Activated CD4-positive, alpha-beta T cell treated with anti-CD3 and anti-CD28 coated beads for 48 hours (primary cell): Measurements from ENCODE around the gene AADAT.
A peak's percentile ranks its signal among the peaks of the same experiment; 100 is the strongest.
"Not testable (repeated sequence)": the region's sequence is repeated elsewhere in the genome, so short reads cannot be mapped to it uniquely, and the experiment has no call there.

Source experiments
- DNase-seq: peaks from one replicate; pipeline ENCODE4 v3.0.0-alpha.2; 2020

Gene AADAT

DNA sequence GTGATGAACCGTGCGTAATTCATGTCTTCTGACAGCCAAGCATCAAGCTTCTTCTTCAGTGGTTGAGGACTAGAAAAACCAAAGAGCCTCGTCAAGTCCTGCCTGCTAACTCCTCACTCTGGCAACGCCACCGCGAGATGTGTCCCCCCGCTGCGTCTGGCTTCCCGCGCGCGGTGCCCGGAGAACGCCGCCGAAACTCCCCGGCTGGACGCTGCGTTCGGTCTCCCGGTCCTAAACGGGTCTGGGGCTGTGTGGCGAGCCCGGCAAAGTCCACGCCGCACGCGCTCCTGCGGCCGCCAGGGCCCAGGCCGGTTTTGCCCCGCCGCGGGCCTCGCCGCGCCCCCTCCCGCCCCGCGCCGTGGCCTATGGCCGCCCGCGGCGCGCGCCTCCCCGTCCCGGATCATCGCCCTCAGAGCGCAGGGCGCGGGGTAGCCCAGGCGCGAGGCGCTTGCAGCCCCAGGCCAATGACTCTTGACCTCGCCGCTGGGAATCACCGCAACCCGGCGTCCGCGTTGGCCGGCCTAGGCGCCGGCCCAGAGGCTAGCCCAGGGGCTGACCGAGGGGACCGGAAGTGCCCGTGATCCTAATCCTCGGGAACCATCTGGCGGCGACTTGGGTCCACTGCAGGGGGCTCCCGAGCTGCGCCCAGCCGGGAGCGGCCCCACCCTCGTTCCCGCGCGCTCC is at the start of gene AADAT:
TSS of gene AADAT (minus strand) at position 289 of the 684 bp plus-strand sequence. CDS start at position 23, 266 bp downstream.
- peak; percentile 35 for DNase-seq

DNA sequence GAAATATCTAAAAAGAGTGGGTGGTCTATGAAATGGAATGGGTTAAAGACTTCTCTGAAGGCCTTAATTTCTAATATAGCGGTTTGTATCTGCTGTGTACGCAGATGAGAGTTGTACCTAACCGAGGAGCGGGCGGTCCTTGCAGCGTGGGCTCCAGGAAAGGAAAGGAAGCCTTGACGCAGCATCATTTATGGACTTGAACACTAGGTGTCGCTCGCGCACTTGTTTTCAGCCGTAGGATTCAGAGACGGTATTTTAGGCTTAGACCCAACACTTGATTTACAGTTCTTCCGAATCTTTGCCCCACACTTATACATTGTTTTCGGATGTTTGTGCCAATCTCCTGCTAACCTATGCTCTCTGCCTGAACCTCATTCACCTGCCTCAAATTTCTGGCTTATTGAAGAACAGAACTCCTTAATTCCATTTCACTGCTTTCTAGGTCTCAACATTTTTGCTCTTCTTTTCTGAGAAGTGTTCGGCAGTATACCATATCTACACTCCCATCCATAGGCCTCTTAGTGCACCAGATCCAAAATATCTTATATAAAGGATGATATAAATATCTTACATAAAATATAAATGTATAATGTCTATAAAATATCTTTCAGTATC is 48.9 kb upstream of the AADAT start:
- DNase-seq, result peak; percentile 81

DNA sequence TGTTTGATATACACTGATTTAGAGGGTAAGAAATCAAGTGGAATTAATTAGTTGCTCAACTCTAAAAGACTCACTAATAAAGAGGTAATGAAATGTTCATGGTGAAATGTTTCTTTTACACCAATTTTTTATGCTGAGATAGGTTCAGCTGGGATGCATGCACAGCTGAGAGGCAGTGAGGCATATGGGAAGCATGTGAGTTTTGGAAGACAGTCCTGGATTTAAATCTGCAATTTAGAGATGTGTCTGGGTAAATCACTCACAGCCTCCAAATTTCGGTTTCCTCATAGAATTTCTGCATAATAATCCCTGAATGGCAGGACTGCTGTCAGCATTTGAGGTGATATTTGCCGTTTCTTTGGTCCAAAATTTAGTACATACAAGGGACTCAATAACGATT is 48.2 kb upstream of the AADAT start:
- DNase-seq, result no peak

DNA sequence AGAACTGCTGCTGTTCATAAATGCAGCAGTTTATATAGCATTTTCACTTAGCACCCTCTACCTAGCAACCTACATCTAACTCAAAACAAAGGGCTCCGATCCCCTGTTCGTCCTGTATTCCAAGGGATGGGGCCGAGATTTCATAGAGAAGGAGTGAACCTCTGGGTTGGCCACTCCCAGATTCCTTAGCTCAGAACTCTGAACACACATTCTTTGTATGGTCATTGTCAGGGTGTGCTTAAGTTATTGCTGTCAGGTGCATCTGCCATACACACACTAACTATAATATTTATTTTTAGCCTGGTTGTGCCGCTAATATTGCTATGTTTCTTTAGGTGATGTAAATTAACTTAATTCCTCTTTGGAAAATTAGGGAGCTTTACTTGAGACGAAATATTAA is 47.7 kb upstream of the AADAT start:
- DNase-seq, result no peak

DNA sequence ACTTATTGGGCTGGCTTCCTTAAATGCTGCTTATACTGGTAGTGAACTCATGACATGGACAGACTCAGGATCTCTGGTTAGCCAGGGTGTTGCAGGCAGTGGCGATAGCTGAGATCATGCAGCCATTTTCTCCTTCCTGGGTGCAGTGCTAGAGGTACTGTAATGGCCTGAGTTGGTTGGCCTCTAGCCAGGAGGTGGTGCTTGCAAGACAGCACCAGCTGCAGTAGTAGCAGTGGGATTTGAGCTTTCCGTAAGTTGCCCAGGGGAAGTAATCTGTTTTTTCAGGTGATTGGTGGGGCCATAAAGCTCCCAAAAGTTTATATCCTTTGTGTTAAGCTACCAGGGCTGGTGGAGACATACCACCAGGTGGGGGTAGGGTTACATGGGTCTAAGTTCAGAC is 45.1 kb upstream of the AADAT start:
- DNase-seq, result no peak

DNA sequence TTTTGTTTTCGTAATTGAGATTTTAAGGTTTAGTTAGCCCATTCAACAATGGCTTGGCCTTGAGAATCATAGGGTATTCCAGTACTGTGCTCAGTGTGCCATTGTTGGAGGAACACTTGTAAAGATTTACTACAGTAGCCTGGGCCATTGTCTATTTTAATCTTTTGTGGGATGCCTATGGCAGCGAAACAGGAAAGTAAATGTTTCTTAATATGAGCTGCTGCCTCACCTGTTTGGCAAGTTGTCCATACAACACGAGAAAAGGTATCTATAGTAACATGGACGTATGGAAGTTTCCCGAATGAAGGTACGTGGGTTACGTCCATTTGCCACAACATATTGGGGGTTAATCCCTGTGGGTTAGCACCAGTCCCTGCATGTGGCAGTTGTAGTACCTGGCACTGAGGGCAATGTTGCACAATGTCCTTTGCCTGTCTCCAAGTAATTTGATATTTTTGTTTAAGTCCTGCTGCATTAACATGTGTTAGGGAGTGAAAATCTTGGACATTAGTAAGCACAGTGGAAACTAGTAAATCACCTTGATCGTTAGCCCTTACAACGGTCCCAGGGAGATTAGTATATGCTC is 38.6 kb upstream of the AADAT start:
- no peak for DNase-seq

DNA sequence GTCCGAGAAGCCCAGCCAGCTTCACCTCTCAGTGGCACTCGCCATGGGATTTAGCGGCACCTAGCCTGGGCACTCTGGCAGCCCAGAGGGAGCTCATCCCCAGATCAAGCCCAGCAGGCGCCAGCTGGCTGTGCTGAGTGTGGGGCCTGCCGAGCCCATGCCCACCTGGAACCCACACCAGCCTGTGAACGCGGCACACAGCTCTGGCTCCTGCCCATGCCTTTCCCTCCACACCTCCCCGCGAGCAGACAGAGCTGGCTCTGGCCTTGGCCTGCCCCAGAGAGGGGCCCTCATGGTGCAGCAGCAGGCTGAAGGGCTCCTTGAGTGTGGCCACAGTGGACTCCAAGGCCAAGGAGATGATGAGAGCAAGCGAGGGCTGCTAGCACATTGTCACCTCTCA is 38.0 kb upstream of the AADAT start:
- DNase-seq, result no peak

DNA sequence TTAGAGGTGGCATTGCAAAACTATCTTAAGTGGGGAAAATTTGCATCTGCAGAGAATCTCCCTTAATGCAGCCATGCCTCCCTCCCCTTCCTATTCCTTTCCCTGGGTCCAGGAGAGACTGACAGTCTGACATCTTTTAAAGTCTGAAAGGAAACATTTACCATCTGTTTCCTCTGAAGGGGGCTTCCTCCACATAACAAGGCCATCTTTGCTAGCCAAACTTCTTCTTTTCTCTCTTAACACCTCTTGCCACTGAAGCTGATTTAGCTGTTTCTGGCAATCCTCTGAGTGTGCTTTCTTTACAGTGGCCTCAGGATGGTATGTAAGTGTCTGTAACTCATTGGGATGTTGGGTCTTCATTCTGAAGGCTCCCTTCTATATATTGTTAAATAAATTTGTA is 34.6 kb upstream of the AADAT start:
- DNase-seq, result no peak

DNA sequence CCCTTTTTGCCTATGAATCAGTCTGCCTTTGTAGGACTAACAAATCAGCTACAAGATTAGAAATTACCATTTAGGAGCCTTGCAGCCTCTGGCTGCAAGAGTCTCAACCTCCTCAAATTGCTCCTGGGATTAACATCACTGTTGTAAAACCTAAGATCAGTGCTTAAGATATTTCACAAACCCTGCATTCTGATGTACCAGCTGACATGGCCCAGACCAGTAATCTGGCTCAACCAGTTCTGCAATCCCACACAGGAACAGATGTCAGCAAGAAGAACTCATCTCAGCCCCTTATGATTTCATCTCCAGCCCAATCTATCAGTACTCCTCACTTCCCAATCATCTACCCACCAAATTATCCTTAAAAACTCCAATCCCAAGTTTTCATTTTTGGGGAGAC is 32.5 kb upstream of the AADAT start:
- DNase-seq, result no peak

DNA sequence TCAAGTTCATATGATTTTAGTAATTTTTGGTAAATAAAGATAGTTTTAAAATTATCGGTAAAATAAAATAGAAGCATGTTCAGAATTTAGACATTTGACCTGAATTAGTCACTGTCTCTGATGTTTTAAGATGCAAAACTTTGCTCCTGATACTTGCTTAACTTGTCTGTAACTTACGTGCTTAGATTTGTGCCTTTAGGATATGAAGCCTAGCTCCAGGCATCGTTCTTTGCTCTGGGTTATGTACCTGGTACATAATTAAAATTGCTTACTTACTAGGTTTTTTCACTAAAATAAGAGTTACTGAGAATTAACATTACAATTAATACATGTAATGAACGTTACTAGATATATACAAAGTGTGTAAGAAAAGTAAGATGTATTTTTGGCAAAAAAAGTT is 24.9 kb upstream of the AADAT start:
- no peak for DNase-seq

DNA sequence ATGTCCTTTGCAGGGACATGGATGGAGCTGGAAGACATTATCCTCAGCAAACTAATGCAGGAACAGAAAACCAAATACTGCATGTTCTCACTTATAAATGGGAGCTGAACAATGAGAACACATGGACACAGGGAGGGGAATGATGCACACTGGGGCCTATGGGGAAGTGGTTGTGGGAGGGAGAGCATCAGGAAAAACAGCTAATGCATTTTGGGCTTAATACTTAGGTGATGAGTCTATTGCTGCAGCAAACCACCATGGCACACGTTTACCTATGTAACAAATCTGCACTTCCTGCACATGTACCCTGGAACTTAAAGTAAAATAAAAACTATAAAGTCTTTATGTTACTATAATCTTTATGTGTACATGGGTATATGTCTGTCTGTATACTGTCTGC is 24.4 kb upstream of the AADAT start:
- not testable (repeated sequence) for DNase-seq

DNA sequence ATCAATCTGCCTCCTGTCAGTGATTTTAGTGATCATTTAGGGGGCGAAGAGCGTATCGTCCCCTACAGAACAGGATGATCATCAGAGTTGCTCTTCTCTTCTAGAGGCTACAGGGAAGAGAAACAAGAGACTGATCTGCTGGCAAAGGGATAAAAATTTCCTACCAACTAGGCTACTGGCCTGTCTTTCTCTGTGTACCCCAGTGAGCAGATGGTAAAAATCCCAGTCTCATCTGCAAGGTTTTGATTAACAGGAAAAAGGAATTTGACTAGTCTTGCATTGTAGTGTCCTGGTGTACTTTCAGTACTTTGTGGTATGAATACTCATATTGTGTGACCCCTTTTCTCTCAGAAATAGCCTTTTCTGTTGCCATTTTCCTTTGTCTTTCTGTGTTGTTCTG is 21.8 kb upstream of the AADAT start:
- no peak for DNase-seq

DNA sequence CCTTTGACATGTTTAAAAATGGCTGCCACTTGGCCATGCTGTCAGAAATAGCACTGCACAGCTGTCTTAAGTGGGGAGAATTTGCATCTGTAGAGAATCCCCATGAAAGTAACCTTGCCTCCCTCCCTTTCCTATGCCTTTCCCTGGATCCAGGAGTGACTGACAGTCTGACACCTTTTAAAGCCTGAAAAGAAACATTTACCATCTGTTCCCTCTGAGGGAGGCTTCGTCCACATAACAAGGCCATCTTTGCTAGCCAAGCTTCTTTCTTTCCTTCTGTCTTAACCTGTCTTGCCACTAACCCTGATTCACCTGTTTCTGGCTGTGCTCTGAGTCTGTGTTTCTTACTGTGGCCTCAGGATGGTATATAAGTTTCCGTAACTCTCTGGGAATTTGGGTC is 21.3 kb upstream of the AADAT start:
- no peak for DNase-seq

DNA sequence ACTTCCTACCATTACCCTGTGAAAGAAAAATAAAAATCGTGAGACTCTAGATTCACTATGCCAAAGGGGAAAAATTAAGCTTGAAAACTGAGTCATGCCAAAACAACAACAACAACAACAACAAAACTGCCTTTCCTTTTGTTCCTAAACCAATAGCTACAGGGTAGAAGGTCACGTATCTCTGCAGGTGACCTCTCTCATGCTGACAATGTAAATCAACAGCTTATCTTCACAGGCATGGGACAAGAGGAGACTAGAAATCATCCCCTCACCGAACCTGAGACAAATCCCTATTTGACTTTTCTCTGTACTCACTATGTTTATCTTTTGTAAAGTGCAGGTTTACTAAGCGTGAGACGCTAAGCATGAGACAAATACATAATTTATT is 20.5 kb upstream of the AADAT start:
- DNase-seq, result no peak

DNA sequence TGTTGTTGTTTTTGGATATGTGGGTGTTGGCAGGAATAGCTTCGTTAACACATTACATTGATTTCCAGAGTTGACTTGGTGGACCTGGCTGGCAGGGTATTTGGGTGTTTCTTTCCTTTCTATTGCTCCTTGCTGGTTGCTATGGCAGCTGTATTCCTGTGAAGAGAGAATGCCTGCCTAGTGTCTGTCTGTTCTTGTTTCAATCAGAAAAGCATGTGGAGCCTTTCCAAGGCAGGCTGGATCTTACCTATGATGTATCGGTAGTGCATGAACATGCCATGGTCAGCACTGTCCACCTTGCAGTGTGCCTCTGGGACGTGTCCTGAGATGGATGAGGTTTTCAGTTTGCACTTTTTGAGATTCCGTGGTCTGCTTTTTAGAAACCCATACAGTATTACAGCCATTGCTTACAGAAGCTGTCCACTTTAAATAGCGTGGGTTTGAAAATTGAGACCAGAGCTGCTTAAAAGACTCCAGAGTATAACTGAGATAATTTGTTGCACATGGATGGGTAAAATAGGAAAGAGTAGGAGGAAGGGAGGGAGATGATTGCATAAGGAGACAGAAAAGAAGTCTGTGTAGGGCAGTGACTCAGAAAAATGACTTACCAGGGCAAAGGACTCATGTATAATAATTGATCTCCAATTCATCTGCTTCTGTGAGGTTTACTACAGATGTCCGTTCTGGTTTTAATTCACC is 20.0 kb upstream of the AADAT start:
- no peak for DNase-seq

DNA sequence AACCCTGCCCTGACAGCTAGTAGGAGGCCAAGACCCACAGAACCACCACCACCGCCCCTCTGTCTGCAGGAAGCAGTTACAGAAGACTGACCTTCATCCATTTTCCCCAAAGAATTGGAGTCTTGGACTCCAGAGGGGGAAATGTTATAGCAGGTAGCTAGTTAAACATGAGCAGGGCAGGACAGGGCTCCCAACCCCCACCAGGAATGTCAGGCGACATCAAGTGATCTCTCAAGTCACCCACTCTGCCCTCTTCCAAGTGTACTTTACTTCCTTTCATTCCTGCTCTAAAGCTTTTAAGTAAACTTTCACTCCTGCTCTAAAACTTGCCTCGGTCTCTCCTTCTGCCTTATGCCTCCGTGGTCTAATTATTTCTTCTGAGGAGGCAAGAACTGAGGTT is 17.1 kb upstream of the AADAT start:
- DNase-seq, result no peak

DNA sequence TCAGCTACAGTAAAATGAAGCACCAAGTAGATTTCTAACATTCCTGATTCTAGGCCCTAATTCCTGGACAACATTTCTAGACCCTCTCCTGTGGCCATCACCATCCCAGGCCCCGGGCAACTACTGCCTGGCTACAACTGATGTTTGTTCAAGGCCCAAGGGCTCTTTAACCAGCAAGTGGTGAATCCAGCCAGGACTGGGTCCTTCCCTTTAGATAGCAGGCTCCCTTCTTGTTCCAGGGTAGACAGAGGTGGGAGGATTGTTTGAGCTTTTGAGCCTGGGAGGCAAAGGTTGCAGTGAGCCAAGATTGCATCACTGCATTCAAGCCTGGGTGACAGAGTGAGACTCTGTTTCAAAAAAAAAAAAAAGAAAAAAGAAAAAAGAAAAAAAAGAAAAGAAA is 12.7 kb upstream of the AADAT start:
- no peak for DNase-seq

DNA sequence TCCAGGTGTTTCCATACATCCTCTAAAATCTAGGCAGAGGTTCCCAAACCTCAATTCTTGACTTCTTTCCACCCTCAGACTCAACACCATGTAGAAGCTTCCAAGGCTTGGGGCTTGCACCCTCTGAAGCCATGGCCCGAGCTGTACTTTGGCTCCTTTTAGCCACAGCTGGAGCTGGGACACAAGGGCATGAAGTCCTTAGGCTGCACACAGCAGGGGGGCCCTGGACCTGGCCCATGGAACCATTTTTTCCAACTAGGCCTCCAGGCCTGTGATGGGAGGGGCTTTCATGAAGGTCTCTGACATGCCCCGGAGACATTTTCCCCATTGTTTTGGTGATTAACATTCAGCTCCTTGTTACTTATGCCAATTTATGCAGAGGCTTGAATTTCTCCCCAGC is 8.4 kb upstream of the AADAT start:
- not testable (repeated sequence) for DNase-seq

DNA sequence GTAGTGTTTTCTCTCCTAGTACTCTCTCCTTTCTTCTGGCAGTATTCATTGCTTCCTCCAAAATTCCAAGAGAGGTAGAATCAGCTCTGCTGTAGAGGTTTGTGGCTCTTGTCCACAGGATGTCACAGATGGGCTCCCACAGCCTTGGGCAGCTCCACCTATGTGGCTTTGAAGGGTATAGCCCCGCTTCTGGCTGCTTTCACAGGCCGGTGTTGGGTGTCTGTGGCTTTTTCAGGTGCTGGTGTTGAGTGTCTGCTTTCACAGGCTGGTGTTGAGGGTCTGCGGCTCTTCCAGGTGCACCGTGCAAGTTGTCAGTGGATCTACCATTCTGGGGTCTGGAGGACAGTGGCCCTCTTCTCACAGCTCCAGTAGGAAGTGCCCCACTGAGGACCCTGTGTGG is 7.9 kb upstream of the AADAT start:
- no peak for DNase-seq

DNA sequence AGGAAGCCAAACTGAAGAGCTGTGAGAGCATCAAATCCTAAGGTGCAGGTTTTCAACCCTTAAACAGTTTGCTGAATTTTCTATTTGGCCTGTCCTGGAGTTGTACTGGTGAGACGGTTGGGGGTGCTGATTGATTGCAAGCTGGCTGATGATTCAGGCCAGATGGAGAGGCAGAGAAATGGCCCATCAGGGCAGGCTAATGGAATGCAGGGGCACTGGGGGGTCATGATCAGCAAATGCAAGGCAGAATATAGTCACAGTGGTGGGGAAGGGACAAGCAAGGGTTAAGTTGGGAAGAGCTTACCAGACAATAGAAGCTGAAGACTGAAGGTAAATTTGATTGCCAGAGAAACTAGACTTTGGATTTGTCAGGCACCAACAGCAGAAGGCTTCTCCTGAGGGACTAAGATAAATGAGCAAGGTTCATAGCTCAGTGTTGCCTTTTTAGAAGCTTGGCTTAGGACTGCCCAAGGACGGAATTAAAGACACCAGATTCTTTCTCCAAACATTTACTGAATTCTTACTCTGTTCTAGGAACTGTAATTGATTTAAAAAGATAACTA is 4.3 kb upstream of the AADAT start:
- no peak for DNase-seq

DNA sequence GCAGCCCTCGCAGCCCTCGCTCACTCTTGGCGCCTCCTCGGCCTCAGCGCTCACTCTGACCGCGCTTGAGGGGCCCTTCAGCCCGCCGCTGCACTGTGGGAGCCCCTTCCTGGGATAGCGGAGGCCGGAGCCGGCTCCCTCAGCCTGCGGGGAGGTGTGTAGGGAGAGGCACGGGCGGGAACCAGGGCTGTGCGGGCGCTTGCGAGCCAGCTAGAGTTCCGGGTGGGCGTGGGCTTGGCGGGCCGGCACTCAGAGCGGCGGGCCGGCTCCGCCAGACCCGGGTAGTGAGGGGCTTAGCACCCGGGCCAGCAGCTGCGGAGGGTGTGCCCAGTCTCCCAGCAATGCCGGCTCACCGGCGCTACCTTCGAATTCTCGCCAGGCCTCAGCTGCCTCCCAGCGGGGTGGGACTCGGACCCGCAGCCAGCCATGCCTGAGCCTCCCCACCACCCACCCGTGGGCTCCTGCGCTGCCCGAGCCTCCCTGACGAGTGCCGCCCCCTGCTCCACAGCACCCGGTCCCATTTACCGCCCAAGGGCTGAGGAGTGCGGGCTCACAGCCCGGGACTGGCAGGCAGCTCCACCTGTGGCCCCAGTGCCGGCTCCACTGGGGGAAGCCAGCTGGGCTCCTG is 1.4 kb upstream of the AADAT start:
- DNase-seq, result no peak

DNA sequence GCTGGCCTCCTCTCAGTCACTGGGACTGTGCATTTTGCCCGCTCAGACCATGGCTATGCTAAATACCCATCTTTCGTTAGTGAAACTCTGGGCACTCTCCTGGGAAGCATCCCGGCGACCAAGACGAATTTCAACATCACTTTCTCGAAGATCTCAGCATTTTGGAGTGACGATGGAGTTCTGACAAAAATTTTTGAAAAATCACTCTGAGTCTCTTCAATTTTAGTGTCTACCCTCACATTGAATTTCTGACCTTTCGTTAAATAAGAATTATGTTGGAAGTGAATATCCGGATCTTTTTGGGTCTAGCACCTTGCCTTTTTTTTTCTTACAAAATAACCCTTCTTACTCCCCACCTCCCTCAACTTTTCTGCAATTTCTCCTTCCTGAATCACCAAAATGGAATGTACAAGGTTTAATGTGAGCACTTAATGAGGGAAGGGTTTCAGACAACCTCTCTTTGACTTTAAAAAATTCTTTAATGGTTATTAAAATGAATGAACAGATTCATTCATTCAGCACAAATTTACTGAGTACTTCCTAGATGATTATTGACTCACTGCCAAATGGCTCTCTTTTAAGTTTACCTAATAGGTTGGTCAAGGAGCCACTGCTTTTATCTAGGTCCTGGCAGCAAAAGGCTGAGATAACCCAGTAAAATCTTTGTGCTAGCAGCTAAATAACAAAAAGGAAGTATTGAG is 746 bp upstream of the AADAT start:
- DNase-seq, result no peak

DNA sequence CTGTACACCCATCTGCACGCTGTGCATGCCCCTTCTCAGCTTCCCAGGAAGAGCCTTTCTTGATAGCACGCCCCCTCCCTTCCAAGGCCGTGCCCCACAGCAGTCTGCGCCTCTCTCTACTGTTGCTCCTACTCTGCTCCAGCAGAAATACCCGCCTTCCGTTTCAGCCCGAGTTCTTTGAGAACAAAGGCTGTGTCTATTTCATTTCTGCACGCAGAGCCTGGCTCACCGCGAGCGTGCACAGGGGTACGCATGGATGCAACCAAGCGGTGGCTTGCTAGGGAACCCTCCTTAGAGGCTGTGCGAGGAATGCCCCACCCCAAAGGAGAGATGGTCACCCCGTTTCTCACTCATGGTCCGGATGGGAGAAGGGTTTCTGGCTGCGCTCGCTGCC is 485 bp downstream of the AADAT start:
- no peak for DNase-seq
